ENCODE measurements around the gene IFT81.
"Not testable (repeated sequence)": the region's sequence is repeated elsewhere in the genome, so short reads cannot be mapped to it uniquely, and the experiment has no call there.

IFT81 gene, protein sequence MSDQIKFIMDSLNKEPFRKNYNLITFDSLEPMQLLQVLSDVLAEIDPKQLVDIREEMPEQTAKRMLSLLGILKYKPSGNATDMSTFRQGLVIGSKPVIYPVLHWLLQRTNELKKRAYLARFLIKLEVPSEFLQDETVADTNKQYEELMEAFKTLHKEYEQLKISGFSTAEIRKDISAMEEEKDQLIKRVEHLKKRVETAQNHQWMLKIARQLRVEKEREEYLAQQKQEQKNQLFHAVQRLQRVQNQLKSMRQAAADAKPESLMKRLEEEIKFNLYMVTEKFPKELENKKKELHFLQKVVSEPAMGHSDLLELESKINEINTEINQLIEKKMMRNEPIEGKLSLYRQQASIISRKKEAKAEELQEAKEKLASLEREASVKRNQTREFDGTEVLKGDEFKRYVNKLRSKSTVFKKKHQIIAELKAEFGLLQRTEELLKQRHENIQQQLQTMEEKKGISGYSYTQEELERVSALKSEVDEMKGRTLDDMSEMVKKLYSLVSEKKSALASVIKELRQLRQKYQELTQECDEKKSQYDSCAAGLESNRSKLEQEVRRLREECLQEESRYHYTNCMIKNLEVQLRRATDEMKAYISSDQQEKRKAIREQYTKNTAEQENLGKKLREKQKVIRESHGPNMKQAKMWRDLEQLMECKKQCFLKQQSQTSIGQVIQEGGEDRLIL

DNA sequence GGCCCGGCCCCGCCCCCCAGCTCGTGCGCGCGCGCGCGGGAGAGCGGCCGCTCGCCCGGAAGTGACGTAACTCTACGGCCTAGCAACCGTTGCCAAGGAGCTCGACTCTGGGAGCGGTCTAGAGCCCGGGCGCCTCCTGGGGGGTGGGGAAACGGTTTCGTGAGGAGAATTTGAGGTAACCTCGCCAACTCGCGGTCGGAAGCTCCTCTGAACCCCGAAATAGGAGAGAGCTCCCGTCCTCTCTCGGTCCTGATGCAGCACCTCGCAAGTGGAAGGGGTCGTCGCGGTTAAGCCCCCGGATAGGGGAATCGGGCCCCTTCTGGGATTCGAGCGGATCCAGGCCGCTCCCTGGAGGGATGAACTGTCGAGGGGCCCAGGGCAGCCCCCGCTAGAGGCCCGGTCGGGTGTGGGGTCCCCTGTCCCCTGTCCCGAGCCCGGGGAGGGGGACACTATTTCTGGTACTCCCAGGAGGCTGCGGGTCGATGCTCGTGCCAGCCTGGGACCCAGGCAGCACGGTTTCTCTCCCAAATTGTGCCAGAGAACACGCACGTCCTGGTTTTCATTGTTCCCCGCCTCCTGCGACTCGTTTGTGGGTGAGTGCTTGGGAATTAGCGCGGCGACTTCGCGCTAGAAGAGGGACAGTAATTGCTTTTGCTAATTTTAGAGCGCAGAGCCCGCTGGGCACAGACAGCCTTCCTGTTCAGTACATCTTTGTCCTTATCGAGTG, at the start of gene IFT81:
Gene IFT81 (plus strand): TSS at position 89 of the 727 bp plus-strand sequence. CDS start 3,024 bp downstream, outside the sequence.
- peak; percentile 84 for DNase-seq

DNA sequence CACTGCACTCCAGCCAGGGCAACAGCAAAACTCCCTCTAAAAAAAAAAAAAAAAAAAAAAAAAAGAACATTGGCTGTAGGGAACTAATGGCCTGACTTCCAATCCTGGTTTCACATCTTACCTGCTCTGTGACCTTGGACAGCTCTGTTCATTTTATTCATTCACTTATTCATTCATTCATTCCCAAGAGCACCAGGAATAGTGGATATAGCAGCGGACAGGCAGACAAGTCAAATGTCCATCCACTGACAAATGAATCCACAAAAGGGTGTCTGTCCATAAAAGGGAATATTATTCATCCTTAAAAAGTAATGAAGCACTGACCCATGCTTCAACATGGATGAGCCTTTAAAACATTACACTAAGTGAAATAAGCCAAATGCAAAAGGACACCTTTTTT, 48.3 kb upstream of the IFT81 start:
- no peak for DNase-seq

DNA sequence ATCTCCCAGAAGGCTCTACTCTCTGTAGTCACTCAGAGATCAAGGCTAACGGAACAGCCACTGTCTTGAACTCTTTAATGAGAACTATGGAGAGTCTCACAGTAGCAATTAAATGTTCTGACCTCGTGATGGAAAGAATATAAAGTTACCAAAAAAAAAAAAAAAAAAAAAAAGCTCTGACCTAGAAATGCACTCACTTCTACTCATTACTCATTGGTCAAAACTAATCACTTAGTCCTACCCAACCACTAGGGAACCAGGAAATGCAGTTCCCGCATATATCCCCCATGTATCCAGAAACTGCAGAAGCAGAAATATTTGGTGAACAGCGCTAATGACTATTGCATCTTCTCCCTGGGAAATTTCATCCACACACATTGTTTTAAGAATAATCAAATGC, 46.4 kb upstream of the IFT81 start:
- no peak for DNase-seq

DNA sequence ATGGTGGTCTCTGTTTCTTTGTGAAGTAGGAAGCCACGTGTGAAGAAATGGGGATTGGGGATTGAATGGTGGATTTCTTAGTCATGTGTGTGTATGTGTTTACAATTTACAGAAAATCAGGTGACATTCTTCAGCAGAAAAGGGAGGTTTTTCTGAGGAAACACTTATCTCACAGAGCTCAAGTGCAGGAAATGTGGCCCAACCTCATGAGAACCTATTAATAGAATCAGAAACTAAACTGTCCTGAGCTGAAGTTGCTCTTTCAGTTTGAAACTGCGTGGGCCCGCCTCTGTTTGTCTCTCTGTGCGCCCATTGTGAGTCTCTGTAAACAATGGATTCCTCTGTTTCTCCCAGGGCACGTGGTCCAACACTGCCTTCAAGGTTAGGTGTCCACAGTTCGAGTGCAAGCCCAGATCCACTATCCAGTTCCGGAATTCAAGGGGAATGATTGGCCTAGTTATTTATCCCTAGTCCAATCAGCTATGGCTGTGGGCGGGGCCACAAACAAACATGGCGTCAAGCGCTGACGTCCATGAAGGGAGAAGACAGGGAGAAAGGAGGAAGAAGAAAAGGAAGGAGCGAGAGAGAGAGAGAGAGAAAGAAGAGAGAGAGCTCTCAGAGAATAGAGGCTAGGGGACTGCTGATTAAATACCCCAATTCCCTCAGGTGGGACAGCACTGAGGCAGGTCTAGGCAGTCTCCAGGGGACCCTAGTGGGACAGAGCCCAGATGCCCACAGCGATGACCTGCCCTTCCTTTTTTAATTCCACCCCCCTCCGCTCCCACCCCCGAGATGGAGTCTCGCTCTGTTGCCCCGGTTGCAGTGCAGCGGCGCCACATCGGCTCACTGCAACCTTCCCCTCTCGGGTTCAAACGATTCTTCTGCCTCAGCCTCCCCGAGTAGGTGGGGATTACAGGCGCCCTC, 44.4 kb upstream of the IFT81 start:
- DNase-seq = no peak

DNA sequence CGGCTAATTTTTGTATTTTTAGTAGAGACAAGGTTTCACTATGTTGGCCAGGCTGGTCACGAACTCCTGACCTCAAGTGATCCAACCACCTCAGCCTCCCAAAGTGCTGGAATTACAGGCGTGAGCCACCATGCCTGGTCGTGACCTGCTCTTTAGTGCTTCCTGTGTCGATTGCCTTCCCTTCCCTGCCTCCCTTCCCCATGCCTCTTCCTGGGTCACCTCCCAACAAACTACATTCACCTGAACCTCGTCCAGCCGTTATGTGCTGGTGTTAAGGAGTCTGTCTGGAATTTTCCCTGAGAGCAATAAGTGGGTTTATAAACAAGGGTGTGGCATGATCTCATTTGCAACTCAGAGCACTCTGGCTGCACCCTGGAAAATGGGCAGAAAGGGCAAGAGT, 43.7 kb upstream of the IFT81 start:
- DNase-seq = no peak

DNA sequence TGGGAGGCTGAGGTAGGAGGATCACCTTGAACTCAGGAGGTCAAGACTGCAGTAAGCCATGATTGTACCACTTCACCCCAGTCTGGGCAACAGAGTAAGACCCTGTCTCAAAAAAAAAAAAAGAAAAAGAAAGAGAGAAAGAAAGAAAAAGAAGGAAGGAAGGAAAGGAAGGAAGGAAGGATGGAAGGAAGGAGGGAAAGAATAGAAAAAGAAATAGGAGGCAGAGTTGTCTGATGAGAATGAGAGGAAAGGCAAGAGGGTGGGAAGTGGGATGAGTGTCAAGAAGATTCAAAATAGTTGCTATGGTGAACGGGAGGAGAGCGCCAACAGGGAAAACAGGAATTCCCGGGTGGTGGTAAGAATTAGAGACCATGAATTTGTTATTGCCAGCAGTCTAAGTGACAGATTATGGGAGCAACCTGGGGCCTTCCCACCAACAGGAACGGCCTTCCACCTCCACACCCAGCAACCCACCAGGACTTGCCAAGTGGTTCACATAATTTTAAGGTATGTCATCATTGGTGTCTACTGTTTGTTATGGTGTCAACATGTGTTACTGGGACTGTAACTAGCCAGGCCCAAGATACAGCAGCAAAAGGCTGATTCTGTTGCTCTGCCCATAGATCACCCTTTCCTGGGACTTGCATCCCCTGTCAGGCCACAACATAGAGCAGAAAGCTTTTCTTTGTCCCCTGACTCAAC, 39.7 kb upstream of the IFT81 start:
- DNase-seq = no peak

DNA sequence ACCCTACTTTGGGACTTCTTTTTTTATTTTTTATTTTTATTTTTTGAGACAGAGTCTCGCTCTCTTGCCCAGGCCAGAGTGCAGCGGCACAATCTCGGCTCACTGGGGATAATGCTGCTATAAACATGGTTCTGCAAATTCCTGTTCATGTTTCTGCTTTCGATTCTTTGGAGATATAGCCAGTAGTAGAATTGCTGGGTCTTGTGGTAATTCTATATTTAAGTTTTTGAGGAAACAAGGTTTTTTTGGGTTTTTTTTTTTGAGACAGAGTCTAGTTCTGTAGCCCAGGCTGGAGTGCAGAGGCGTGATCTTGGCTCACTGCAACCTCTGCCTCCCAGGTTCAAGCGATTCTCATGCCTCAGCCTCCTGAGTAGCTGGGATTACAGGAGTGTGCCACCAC, 35.9 kb upstream of the IFT81 start:
- DNase-seq = not testable (repeated sequence)

DNA sequence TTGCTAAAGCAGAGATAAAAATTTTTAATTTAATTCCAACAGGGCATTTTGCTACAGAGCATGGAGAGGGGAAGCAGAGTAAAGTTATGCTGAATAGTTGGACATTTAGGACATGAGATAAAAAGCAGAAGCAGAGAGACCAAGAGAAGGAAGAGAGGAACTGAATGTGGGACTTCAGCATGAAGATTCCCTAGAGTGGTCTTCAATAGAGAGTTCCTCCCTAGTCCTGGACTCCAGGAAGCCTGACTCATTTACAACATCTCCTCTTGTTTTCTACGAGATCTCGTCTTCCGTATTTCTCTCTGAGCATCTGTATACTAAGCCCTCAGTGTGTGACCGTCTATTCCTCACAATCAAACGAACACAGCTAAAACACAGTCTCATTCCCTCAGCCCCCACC, 35.2 kb upstream of the IFT81 start:
- DNase-seq = no peak

DNA sequence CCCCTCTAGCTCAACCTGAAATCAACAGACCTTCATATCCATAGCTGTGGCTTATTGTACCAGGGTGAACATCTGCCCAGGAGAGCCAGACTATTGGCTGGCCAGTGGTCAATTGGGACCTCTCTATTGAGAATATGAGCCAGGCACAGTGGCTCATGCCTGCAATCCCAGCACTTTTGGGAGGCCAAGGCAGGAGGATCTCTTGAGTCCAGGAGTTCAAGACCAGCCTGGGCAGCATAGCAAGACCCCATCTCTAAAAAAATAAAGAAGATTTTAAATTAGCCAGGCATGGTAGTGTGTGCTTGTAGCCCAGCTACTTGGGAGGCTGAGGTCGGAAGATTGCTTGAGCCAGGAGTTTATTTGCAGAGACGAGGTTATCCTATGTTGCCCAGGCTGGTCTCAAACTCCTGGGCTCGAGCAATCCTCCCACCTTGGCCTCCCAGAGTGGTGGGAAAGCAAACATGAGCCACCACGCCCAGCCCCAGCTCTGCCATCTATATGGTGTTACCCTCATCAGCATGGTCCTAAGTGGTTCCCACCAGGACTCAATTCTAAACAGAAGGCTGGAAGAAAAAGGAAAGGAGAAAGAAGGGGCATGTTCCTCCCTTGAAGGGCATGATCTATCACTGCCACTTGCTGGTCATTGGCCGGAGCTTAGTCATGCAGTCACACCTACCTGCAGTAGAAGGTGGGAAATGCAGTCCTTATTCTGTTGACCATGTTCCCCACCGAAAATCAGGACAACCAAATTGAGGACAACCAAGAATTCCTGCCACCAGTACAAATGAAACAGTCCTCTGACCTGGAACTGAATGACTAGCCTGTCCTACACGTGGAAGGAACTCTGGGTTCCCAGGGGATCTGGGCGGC, 33.7 kb upstream of the IFT81 start:
- no peak for DNase-seq

DNA sequence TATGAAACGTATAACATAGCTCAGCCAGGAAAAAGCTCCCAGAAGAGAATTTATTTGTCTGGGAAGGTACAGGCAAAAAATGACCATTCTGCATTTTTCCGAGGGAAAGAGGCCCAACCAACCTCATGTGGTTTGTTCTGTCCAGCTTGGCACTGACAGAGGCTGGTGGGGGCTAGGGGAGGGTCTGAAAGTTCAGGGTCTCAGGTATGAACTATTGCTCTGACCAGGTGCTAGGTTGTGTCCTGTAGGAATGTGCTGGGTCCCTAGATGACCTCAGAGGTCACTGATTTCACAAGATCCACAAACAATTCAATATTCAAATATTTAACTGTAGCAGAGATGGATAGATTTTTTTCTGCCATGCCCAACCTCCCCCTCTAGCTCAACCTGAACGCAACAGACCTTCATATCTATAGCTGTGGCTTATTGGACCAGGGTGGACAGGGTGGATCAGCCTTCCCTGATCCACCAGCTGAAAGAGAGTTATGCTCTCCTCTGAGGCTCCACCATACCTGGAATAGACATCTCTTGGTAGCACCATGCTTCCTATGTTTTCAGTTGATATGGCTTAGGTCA, 32.9 kb upstream of the IFT81 start:
- DNase-seq = no peak

DNA sequence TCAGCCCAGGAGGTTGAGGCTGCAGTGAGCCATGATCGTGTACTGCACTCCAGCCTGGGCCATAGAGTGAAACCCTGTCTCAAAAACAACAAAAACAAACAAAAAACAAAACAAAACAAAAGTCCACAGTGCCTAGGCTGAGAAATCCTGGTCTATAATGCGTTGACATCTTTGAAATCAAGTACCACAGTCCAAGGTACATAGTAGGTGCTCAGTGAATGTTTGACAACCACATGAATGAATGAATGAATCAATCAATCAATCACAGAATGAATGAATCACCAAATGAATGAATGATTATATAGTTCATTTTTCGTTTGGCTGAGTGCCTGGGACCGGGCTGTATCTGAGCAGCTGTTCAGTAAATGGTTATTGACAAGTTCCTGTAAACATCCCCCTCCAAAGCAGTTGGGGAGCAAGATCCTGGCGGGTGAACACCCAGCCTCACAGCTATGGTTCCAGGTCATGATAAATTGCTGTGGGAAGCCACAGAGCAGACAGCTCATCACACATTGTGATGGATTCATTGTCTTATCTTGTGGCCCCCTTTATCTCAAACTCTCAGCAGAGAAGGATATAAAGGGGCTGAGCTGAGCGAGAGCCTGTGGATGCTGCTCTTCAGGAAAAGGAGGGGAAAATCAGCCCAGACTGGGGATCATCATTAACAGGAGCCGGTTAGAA, 30.4 kb upstream of the IFT81 start:
- no peak for DNase-seq

DNA sequence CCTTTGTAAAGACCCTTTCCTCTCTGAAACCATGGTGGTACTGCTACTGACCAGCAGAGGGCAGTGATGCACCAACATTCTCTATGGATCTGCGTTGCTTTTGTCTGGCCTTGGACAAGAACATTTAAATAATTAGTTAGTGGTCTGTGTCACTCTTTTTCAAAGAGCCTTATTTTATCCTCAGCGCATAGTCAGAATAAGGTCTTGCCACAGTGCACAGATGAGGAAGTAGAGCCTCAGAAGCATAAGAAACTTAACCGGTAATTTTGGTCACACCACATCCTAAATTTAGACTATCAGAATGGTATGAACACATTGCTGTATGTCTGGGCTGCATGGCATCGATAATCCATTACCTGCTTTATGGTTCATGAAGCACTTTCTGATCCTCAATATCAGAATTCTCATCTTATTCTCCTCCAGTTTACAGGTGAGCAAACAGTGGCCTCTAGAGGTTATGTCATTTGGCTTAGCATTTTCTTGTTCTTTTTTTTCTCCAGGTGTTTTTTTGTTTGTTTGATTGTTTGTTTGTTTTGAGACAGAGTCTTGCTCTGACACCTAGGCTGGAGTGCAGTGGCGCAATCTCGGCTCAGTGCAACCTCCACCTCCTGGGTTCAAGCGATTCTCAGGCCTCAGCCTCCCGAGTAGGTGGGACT, 23.7 kb upstream of the IFT81 start:
- DNase-seq = peak; percentile 78

DNA sequence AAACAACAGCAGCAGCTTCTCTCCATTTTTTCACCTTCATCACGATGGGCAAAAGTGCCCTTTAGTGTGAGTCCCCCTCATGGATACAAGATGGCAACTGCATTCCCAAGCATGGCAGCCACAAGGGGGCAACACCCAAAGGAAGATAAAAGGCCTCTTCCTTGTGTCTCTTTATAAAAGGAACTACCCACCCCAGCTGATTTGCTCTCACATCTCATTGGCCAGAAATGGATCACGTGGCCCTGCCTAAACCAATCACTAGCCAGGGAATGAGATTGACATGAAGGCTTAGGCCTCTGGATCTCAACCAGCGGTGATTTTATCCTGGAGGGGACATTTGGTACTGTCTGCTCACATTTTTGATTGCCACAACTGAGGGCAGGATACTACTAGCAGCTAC, 21.9 kb upstream of the IFT81 start:
- peak; percentile 27 for DNase-seq

DNA sequence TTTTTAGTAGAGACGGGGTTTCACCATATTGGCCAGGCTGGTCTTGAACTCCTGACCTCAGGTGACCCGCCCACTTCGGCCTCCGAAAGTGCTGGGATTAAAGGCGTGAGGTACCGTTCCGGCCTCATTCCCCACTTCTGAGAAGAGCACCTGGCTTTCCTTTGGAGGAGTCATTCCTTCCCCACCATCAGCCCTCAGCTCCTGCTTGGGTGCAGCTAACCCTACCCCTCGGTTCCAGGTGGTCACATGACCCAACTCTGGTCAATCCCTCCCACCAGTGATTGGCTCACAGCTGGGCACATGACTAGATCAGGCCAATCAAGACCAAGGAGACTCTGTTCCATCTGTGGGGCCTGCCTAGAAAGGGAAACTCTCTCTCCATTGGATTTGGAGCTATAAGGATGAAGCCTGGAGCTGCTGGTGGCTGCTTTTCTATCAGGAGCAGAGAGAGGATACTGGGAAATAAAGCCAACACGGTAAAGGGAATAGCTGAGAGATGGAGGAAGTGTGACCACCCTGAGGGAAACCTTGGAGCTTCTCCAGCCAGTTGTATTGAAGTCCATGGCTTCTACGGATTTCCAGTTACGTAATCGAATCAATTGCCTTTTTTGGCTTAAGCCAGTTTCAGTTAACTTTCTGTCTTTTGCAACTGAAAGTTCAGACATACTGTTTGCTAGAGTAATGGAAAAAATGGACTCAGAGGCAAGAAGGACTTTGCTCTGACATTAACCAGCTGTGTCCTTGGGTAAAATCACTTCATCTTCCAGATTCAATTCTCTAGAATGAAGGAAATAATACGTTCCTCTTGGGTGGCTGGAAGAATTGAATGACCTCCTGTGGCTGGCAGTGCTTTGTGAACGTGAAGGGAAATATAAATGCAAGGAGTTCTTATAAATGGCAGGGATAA, 19.7 kb upstream of the IFT81 start:
- no peak for DNase-seq

DNA sequence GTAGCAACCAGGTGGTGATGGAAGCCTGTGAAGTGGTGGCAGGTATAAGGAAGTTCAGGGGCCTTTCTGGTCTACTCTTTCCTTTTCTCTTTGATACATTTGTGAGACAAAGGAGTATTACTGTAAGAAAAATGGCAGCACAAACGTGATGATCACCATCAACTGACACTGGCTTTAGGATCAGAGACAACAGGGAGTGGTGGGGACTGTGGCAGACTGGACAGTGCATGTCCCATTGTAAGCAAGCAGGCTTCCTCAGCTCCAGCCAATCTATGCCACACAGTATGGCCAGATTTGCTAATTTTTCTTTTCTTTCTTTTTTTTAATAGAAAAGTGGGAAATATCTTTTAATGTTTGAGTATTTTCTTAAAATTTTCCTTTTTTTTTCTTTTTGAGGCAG, 19.0 kb upstream of the IFT81 start:
- DNase-seq = no peak

DNA sequence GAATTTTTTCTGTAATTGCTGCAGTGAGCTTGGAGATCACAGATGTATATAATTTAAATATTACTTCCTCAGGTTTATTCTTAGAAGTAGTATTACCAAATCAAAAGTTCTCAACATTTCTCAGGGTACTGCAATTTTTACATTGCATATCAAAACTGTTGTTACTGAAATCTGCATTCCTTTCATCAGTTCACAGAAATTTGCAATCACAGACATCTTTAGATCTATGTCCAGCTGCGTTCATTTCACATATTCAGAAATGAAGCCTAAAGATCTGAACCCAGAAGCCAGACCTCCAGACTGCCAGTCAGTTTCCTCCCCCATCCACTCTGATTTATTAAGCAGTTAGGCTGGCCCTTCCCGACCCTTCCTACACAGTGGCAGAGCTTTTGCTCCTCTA, 18.2 kb upstream of the IFT81 start:
- no peak for DNase-seq

DNA sequence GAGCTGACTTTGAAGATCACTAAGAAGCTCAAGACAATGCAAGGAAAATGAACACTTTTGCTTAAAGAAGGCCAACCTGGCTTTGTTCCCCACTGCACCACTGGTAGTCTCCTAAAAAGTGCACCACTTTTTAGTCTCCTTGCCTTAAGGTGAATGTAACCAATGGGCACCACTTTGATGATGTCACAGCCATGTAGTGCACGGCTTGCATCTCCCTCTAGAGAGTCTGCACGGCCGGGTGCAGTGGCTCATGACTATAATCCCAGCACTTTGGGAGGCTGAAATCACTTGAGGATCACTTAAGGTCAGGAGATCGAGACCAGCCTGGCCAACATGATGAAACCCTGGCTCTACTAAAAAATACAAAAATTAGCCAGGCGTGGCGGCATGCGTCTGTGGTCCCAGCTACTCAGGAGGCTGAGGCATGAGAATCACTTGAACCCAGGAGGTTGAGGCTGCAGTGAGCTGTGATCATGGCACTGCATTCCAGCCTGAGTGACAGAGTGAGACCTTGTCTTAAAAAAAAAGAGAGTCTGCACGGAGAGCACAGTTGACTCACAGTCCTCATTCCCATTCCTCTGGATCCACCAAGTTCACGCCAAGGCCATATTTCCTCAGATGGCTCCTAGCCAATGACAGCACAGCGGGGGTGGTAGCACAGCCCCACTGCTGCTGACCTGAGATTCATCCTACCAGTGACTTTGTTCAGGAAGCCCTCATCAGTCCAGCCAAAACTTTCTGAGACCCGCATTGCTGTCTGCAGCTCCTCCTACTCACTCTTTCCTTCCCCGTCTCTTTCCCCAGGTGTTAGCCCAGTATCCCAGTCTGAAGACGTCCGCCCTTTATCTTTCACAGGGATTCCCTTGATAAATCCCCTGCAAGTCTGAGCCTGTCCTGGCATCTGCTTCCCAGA, 16.5 kb upstream of the IFT81 start:
- DNase-seq = no peak

Measured in NCI-H1048 (cell line).